ENCODE data around the gene ADAMTSL5. TPM values are rescaled to one million over a fixed set of nuclear protein-coding genes. Genes with fewer than 3 reads are reported as not detected.
"Not testable (repeated sequence)": the region's sequence is repeated elsewhere in the genome, so short reads cannot be mapped to it uniquely, and the experiment has no call there.

The ADAMTSL5 gene
- total RNA-seq, 1 donor from 2014 or later: 0.58 TPM

DNA sequence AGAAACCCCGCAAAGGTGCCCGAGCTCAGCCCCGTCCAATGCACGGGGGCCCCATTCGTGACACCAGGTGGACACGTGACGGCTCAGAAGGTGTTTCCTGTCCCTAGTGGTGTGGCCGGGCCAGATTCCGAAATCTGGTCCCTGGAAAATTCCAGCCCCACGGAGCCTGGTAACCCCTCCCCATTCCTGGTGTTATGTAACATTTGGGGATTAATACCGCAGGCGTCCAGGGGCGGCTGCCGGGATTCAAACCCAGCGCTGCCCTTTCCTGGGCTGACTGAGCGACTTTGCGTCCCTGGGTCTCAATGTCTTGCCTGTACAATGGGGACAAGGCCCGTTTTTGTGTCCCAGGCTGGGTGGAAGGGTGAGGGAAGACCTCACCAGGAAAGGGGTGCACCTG, 10.0 kb upstream of the ADAMTSL5 start:
- peaks cover 51% of the 10 kb centered on the region for H3K27me3 ChIP-seq (ENCODE audit: control insufficient read depth, insufficient read depth, low read length)
- TF ChIP-seq, protein P1, sequence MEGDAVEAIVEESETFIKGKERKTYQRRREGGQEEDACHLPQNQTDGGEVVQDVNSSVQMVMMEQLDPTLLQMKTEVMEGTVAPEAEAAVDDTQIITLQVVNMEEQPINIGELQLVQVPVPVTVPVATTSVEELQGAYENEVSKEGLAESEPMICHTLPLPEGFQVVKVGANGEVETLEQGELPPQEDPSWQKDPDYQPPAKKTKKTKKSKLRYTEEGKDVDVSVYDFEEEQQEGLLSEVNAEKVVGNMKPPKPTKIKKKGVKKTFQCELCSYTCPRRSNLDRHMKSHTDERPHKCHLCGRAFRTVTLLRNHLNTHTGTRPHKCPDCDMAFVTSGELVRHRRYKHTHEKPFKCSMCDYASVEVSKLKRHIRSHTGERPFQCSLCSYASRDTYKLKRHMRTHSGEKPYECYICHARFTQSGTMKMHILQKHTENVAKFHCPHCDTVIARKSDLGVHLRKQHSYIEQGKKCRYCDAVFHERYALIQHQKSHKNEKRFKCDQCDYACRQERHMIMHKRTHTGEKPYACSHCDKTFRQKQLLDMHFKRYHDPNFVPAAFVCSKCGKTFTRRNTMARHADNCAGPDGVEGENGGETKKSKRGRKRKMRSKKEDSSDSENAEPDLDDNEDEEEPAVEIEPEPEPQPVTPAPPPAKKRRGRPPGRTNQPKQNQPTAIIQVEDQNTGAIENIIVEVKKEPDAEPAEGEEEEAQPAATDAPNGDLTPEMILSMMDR (IDR thresholded peaks at IDR 0.05; ENCODE audit: insufficient read depth, low read length, poor library complexity, severe bottlenecking): no peak
- H3K4me3 ChIP-seq (ENCODE audit: low read depth, low read length): no peak overlapping the region
- DNase-seq (ENCODE audit: low read depth): no peak
- no peaks in the 10 kb centered on the region for H3K36me3 ChIP-seq (ENCODE audit: control insufficient read depth, insufficient read depth, low read length)

DNA sequence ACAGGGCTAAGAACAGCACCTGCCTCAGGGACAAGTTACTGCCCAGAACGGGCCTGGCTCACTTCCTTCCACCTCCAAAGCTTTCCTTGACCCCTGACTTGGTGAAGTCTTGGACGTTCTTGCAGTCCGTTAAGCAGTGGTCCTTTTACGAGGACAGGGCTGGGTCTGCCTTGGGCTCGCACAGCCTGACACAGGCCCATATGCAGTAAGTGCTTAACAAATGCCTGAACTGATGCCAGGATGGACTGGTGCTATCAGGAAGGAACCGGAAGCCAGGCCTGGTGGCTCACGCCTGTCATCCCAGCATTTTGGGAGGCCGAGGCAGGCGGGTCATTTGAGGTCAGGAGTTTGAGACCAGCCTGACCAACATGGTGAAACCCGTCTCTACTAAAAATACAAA, 9.2 kb upstream of the ADAMTSL5 start:
- TF ChIP-seq, protein P1 (IDR thresholded peaks at IDR 0.05; ENCODE audit: insufficient read depth, low read length, poor library complexity, severe bottlenecking): no peak
- H3K4me3 ChIP-seq (ENCODE audit: low read depth, low read length): no peak overlapping the region
- DNase-seq (ENCODE audit: low read depth): no peak
- peaks cover 49% of the 10 kb centered on the region for H3K27me3 ChIP-seq (ENCODE audit: control insufficient read depth, insufficient read depth, low read length)
- no peaks in the 10 kb centered on the region for H3K36me3 ChIP-seq (ENCODE audit: control insufficient read depth, insufficient read depth, low read length)

- Histone ChIP-seq H3K27me3 (ENCODE audit: control insufficient read depth, insufficient read depth, low read length) (peaks cover 49% of the 10 kb centered on the region), H3K4me3 (ENCODE audit: low read depth, low read length) (no peak overlapping the region), H3K36me3 (ENCODE audit: control insufficient read depth, insufficient read depth, low read length) (no peaks in the 10 kb centered on the region)
- TF ChIP-seq, protein P1 (IDR thresholded peaks at IDR 0.05; ENCODE audit: insufficient read depth, low read length, poor library complexity, severe bottlenecking): no peak
- DNase-seq (ENCODE audit: low read depth): no peak
These were observed 8.8 kb upstream of the ADAMTSL5 start for GRCh38 chr19:1521636-1522035.

GRCh38 chr19:1520203-1520780, 7.5 kb upstream of the ADAMTSL5 start:
- Histone ChIP-seq H3K4me3 (ENCODE audit: low read depth, low read length) (no peak overlapping the region), H3K27me3 (ENCODE audit: control insufficient read depth, insufficient read depth, low read length) (peaks cover 40% of the 10 kb centered on the region), H3K36me3 (ENCODE audit: control insufficient read depth, insufficient read depth, low read length) (no peaks in the 10 kb centered on the region)
- no peak for DNase-seq (ENCODE audit: low read depth)
- TF ChIP-seq, protein P1 (IDR thresholded peaks at IDR 0.05; ENCODE audit: insufficient read depth, low read length, poor library complexity, severe bottlenecking): no peak

DNA sequence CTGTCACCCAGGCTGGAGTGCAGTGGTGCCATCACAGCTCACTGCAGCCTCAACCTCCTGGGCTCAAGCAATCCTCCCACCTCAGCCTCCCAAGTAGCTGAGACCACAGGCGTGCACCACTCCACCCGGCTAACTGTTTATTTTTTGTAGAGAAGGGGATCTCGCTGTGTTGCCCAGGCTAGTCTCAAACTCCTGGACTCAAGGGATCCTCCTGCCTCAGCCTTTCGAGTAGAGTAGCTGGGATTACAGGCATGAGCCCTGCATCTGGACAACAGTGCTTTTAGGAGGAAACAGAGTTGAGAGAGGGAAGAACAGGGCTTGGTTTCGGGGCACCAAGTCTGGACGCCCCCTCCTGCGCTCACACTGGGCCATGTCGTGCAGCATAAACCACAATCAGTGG, 7.0 kb upstream of the ADAMTSL5 start:
- not testable (repeated sequence) for H3K36me3 ChIP-seq (ENCODE audit: control insufficient read depth, insufficient read depth, low read length); DNase-seq (ENCODE audit: low read depth); H3K4me3 ChIP-seq (ENCODE audit: low read depth, low read length)
- peaks cover 39% of the 10 kb centered on the region for H3K27me3 ChIP-seq (ENCODE audit: control insufficient read depth, insufficient read depth, low read length)

DNA sequence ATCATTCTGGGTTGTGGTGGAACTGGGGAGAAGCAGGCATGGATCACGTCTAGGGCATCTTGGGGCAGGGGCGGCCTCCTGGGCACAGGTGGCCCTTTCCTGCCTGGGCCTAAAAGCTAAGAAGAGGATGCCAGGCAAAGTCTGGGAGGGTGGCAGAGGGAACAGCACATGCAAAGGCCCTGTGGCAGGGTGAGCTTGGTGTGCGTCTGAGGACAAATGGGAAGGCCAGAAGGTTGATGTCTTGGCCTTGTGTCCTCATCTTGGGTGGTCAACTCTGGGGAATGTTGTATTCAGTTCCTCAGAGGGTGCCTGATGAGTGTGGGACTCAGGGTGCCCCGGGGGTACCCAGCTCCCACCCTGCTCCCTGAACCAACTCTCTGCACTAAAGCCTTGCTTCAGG, 5.7 kb upstream of the ADAMTSL5 start:
- Histone ChIP-seq H3K27me3 (ENCODE audit: control insufficient read depth, insufficient read depth, low read length) (peaks cover 37% of the 10 kb centered on the region), H3K4me3 (ENCODE audit: low read depth, low read length) (no peak overlapping the region), H3K36me3 (ENCODE audit: control insufficient read depth, insufficient read depth, low read length) (no peaks in the 10 kb centered on the region)
- no peak for DNase-seq (ENCODE audit: low read depth)
- TF ChIP-seq, protein P1 (IDR thresholded peaks at IDR 0.05; ENCODE audit: insufficient read depth, low read length, poor library complexity, severe bottlenecking): no peak

Measured in kidney epithelial cell (primary cell).